AG04450 (cell line): ENCODE results near the gene SLC46A2. TPM values are rescaled to one million over a fixed set of nuclear protein-coding genes. Genes with fewer than 3 reads are reported as not detected.

Source experiments
- CTCF ChIA-PET: fragments of 300-600, 350-600 bp; formaldehyde crosslinking; extraction: SDS; loops from one replicate; lab custom pipeline; 2022; ENCODE audit warnings: antibody characterized with exemption, inconsistent platforms; lab: Charles Lee
- POLR2A ChIA-PET: fragments of 350-600 bp; formaldehyde crosslinking; extraction: SDS; loops from one replicate; lab custom pipeline; 2021; ENCODE audit warnings: antibody characterized with exemption, inconsistent platforms; lab: Yijun Ruan, JAX
- DNase-seq: peaks from one replicate; pipeline ENCODE4 v3.0.0-alpha.2; 2011; ENCODE audit warnings: low read depth, low spot score
- H3K27ac ChIP-seq: one replicate; pipeline ENCODE4 v1.5.1; 2012; ENCODE audit warnings: low read depth, low read length, control low read depth
- H3K27me3 ChIP-seq: one replicate; pipeline ENCODE4 v1.6.0; 2012; ENCODE audit warnings: low read length; ENCODE audit not compliant: control insufficient read depth, insufficient read depth
- H3K4me3 ChIP-seq: 2 replicates; pipeline ENCODE4 v1.5.1; 2011; ENCODE audit warnings: mild to moderate bottlenecking, low read depth, low read length, control low read depth
- H3K9me3 ChIP-seq: 2 replicates; pipeline ENCODE4 v1.5.1; 2012; ENCODE audit warnings: low read length; ENCODE audit not compliant: control insufficient read depth, insufficient read depth
- CTCF ChIP-seq: IDR thresholded peaks from 2 replicates; pipeline ENCODE4 v1.5.1; 2011; ENCODE audit warnings: low read depth, low read length, control low read depth, inconsistent platforms
- polyA plus RNA-seq: library from polyadenylated mRNA; depleted of rRNA; stranded (reverse); fragments of >200 nt; gene quantifications from 2 replicates; pipeline ENCODE4 v1.2.3, GENCODE V29; 2011

SLC46A2 gene
- polyA plus RNA-seq, 1 experiment: not detected

GRCh38 chr9:112839331-112839730, 51.3 kb downstream of the SLC46A2 start:
- no peaks in the 10 kb centered on the region for H3K27me3 ChIP-seq
- TF ChIP-seq CTCF: no peak
- no peak overlapping the region for H3K4me3 ChIP-seq
- CTCF ChIA-PET: no interaction called here
- POLR2A ChIA-PET: no interaction called here
- DNase-seq: no peak
- H3K27ac ChIP-seq: no peak overlapping the region
- H3K9me3 ChIP-seq: no peaks in the 10 kb centered on the region

GRCh38 chr9:112838342-112838741, 52.3 kb downstream of the SLC46A2 start:
- ChIA-PET CTCF (no interaction called here), POLR2A (interaction anchor here (1.1 kb wide), 1 partner anchor 20 kb away, joined by 3 read pairs; no protein-coding TSS in a partner anchor)
- no peaks in the 10 kb centered on the region for H3K27me3 ChIP-seq
- TF ChIP-seq CTCF: no peak
- DNase-seq: no peak
- H3K4me3 ChIP-seq: no peak overlapping the region
- no peak overlapping the region for H3K27ac ChIP-seq
- H3K9me3 ChIP-seq: no peaks in the 10 kb centered on the region

GRCh38 chr9:112836394-112836793, 54.3 kb downstream of the SLC46A2 start:
- Histone ChIP-seq H3K27me3 (no peaks in the 10 kb centered on the region), H3K4me3 (no peak overlapping the region), H3K27ac (no peak overlapping the region), H3K9me3 (no peaks in the 10 kb centered on the region)
- ChIA-PET POLR2A (no interaction called here), CTCF (interaction anchor here (0.6 to 2.1 kb wide), 3 partner anchors 16 to 473 kb away, joined by 5 to 7 read pairs (median 5); no protein-coding TSS in a partner anchor)
- no peak for TF ChIP-seq CTCF
- no peak for DNase-seq

- H3K27me3 ChIP-seq: no peaks in the 10 kb centered on the region
- H3K9me3 ChIP-seq: no peaks in the 10 kb centered on the region
- ChIA-PET POLR2A (no interaction called here), CTCF (no interaction called here)
- TF ChIP-seq CTCF: no peak
- H3K27ac ChIP-seq: no peak overlapping the region
- no peak overlapping the region for H3K4me3 ChIP-seq
- DNase-seq: no peak
Observed at GRCh38 chr9:112833081-112833480, 57.6 kb downstream of the SLC46A2 start.

GRCh38 chr9:112831969-112832368, 58.7 kb downstream of the SLC46A2 start:
- ChIA-PET CTCF (interaction anchor here (1.4 kb wide), 1 partner anchor 13 kb away, joined by 7 read pairs; no protein-coding TSS in a partner anchor), POLR2A (no interaction called here)
- no peak for TF ChIP-seq CTCF

More at GRCh38 chr9:112831969-112832368, 58.7 kb downstream of the SLC46A2 start:
- Histone ChIP-seq H3K4me3 (no peak overlapping the region), H3K9me3 (no peaks in the 10 kb centered on the region), H3K27me3 (no peaks in the 10 kb centered on the region), H3K27ac (no peak overlapping the region)
- DNase-seq: no peak
